Transverse colon (tissue), 3 donors: ENCODE data around the gene MCTP2.

Experiments used
- EP300 ChIP-seq: sonication (generic); formaldehyde crosslinking; IDR thresholded peaks from one replicate; pipeline ENCODE4 v1.6.1; 2017; ENCODE audit warnings: antibody characterized with exemption, low read depth
- POLR2AphosphoS5 ChIP-seq, 3 donors: sonication (generic); formaldehyde crosslinking; IDR thresholded peaks; one replicate each; pipeline ENCODE4 v1.6.1; 2016; ENCODE audit warnings: antibody characterized with exemption in 3 of 3

GRCh38 chr15:94185547-94186236 is 45.7 kb upstream of the MCTP2 start:
- TF ChIP-seq EP300 (no peak), POLR2AphosphoS5 (IDR thresholded peaks at IDR 0.05) (no peak)
